ENCODE data around the gene BCLAF3.
A peak's percentile ranks its signal among the peaks of the same experiment; 100 is the strongest.

Gene BCLAF3

DNA sequence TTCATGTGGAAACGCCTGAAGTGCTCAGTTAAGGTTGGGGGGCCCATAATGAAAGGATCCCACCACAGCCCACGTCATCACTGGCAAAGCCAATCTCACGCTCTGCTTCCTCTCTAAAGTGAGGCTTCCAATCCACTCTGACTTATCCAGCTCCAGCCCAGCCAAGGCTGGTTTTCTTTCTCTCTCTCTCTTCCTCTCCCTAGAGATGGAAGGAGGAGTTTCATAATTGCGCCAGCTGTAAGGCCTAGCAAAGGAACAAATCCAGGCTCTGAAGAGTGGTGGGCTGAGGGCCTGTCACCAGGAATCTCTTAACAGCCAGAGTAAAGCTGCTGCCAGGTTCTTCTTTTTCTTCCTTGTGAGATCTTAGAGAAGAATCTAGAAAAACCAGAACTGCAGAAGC is 20.7 kb upstream of the BCLAF3 start:
- Histone ChIP-seq H3K4me3 (ENCODE audit: low read length) (no peak overlapping the region), H3K27me3 (replicated peaks; ENCODE audit: control insufficient read depth, insufficient read depth, low read length) (peaks cover 4% of the 10 kb centered on the region), H3K9ac (ENCODE audit: low read length) (no peak overlapping the region), H3K9me3 (ENCODE audit: control insufficient read depth, low read length) (peaks cover 54% of the 10 kb centered on the region), H3K36me3 (ENCODE audit: control insufficient read depth, insufficient read depth, low read length, severe bottlenecking) (no peaks in the 10 kb centered on the region), H3K4me1 (ENCODE audit: control insufficient read depth, insufficient read depth, low read length) (no peaks in the 10 kb centered on the region)
- DNase-seq (ENCODE audit: low read depth), result no peak

DNA sequence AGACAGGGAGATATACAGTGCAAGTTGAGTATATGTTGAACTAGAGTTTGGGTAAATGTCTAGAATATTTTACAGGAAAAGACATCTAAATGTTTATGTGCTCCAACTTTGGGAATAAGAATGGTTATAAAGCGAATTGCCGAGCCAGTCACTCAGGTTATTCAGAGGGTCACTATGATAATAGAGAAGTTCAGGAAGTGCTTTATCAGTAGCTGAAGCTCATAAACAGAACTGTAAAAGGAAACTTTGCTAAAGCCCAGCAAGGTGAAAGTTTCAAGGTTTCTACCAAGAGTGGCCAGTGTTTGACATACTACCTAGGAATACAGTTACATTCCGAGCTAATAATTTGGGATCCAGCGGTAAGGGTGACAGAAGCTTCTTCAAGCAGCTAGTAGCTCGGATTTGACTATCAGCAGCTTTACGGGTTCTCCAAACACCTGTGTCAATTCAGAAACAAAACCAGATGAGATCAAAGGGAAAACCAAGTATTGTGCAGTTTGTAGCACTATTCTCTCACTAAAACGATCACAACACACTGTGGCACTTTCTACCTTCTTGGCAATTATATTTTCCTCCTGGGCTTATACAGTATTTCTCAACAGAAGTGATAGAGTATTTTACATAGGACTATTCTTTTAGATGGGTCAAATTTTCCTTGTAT is 17.2 kb upstream of the BCLAF3 start:
- H3K4me3 ChIP-seq (ENCODE audit: low read length), result no peak overlapping the region
- H3K36me3 ChIP-seq (ENCODE audit: control insufficient read depth, insufficient read depth, low read length, severe bottlenecking), result no peaks in the 10 kb centered on the region
- no peaks in the 10 kb centered on the region for H3K4me1 ChIP-seq (ENCODE audit: control insufficient read depth, insufficient read depth, low read length)
- peaks cover 20% of the 10 kb centered on the region for H3K9me3 ChIP-seq (ENCODE audit: control insufficient read depth, low read length)
- peaks cover 4% of the 10 kb centered on the region for H3K27me3 ChIP-seq (replicated peaks; ENCODE audit: control insufficient read depth, insufficient read depth, low read length)
- H3K9ac ChIP-seq (ENCODE audit: low read length), result no peak overlapping the region
- no peak for DNase-seq (ENCODE audit: low read depth)

DNA sequence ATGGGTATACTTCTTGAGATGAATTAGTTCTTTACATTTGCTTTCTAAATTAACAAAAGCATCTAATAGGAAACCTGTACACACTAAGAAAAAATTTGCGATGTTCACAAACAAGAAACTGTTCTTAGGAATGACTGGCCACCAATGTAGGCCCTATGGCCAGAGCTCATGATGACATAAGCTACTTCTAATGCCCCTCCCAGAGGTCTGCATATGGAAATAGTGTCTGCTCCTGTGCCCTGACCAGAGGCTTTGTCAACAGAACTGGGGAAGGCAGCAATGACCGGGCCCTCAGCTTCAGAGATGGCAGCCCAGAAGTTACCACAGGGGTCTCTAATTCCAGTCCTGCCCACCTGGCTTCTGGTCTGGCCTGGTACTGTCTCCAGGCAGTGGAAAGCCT is 15.0 kb upstream of the BCLAF3 start:
- Histone ChIP-seq H3K36me3 (ENCODE audit: control insufficient read depth, insufficient read depth, low read length, severe bottlenecking) (no peaks in the 10 kb centered on the region), H3K27me3 (replicated peaks; ENCODE audit: control insufficient read depth, insufficient read depth, low read length) (peaks cover 4% of the 10 kb centered on the region)
- DNase-seq (ENCODE audit: low read depth), result no peak

DNA sequence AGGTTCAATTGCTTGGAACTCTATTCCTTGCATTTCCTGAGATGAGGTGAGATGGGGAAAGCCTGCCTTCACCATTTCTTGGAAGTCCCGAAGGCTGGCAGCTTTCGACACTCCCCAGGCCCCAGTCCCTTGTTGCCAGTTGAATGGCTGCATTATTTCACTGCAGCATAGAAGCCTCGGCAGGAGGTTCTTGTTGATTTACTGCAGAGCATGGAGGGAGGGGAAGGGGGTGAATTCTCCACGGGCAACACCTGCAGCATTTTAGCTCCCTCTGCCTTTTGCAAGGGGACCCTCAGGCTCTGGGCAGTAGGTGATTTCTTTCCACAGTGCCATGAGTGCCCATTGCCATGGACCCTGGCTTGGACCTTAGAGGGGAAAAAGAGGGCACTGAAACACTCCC is 10.7 kb upstream of the BCLAF3 start:
- Histone ChIP-seq H3K4me3 (ENCODE audit: low read length) (no peak overlapping the region), H3K9ac (ENCODE audit: low read length) (no peak overlapping the region), H3K27me3 (replicated peaks; ENCODE audit: control insufficient read depth, insufficient read depth, low read length) (peaks cover 4% of the 10 kb centered on the region), H3K36me3 (ENCODE audit: control insufficient read depth, insufficient read depth, low read length, severe bottlenecking) (no peaks in the 10 kb centered on the region), H3K9me3 (ENCODE audit: control insufficient read depth, low read length) (no peaks in the 10 kb centered on the region), H3K4me1 (ENCODE audit: control insufficient read depth, insufficient read depth, low read length) (no peaks in the 10 kb centered on the region)
- DNase-seq (ENCODE audit: low read depth), result no peak

More for the DNA sequence above, 15.0 kb upstream of the BCLAF3 start:
- peaks cover 6% of the 10 kb centered on the region for H3K9me3 ChIP-seq (ENCODE audit: control insufficient read depth, low read length)
- H3K9ac ChIP-seq (ENCODE audit: low read length), result no peak overlapping the region
- no peaks in the 10 kb centered on the region for H3K4me1 ChIP-seq (ENCODE audit: control insufficient read depth, insufficient read depth, low read length)
- H3K4me3 ChIP-seq (ENCODE audit: low read length), result no peak overlapping the region

DNA sequence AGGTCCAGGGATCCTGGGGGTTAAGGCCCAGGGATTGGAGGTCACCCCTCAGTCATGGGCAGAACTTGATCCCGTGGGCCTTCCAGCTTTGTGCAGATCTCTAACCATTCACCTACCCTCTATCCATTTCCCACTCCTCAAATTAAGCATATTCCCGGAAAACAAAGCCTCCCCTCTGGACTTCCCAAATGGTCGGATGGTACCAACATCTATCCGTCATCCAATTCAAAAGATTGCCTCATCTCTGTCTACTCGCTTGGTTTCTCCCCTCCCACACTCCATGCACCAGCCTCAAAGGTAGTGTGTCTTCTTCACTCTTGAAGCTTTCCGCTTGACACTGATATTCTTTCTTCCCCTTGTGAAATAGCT is 473 bp upstream of the BCLAF3 start:
- no peaks in the 10 kb centered on the region for H3K36me3 ChIP-seq (ENCODE audit: control insufficient read depth, insufficient read depth, low read length, severe bottlenecking)
- peaks cover 6% of the 10 kb centered on the region for H3K4me1 ChIP-seq (ENCODE audit: control insufficient read depth, insufficient read depth, low read length)
- peak overlapping the region; percentile 67 for H3K9ac ChIP-seq (ENCODE audit: low read length)
- DNase-seq (ENCODE audit: low read depth), result no peak
- H3K9me3 ChIP-seq (ENCODE audit: control insufficient read depth, low read length), result no peaks in the 10 kb centered on the region
- peak overlapping the region; percentile 73 for H3K4me3 ChIP-seq (ENCODE audit: low read length)
- peaks cover 6% of the 10 kb centered on the region for H3K27me3 ChIP-seq (replicated peaks; ENCODE audit: control insufficient read depth, insufficient read depth, low read length)

DNA sequence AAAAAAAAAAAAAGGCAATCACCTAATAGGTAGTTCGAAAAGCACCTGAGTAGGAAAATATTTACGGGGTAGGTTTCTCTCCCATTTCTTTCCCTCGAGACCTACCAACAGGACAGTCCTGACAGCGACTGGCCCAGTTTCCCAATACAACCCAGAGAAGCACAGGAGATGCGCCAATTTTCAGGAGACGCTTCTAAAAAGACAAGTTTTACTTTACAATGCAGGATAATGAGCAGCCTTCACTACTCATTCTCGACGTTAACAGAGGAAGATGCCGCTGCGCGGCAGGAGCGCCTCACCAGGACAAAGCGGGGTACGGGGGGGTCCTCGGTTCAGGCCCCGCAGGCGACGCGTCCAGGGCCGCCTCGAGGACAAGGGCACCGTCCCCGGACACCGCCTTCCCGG is 708 bp downstream of the BCLAF3 start:
- DNase-seq (ENCODE audit: low read depth), result peak; percentile 27
- H3K4me3 ChIP-seq (ENCODE audit: low read length), result peak overlapping the region; percentile 87
- H3K36me3 ChIP-seq (ENCODE audit: control insufficient read depth, insufficient read depth, low read length, severe bottlenecking), result no peaks in the 10 kb centered on the region
- H3K9ac ChIP-seq (ENCODE audit: low read length), result peak overlapping the region; percentile 81
- no peaks in the 10 kb centered on the region for H3K9me3 ChIP-seq (ENCODE audit: control insufficient read depth, low read length)
- H3K27me3 ChIP-seq (replicated peaks; ENCODE audit: control insufficient read depth, insufficient read depth, low read length), result no peaks in the 10 kb centered on the region
- H3K4me1 ChIP-seq (ENCODE audit: control insufficient read depth, insufficient read depth, low read length), result peaks cover 6% of the 10 kb centered on the region

DNA sequence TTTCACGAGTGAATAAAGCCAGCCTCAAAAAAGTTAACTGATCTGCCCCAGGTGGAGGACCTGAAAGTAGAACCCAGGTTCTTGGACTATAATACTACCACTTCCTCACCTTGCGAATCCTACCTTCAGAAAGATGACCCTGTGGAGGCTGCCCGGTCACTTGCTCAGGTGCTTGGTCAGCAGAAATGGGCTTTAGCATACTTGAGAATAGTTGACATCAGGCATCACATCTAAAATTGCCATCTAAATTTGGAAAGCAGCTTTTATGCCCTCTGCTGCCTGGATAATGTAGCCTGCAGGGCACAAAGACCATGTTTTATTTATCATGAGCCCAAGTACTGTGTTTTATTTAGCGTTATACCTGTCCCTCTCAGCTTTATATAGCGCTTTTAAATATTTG is 3.0 kb downstream of the BCLAF3 start:
- H3K9me3 ChIP-seq (ENCODE audit: control insufficient read depth, low read length), result no peaks in the 10 kb centered on the region
- DNase-seq (ENCODE audit: low read depth), result no peak
- H3K36me3 ChIP-seq (ENCODE audit: control insufficient read depth, insufficient read depth, low read length, severe bottlenecking), result no peaks in the 10 kb centered on the region
- no peaks in the 10 kb centered on the region for H3K27me3 ChIP-seq (replicated peaks; ENCODE audit: control insufficient read depth, insufficient read depth, low read length)
- no peak overlapping the region for H3K9ac ChIP-seq (ENCODE audit: low read length)
- no peak overlapping the region for H3K4me3 ChIP-seq (ENCODE audit: low read length)
- peaks cover 6% of the 10 kb centered on the region for H3K4me1 ChIP-seq (ENCODE audit: control insufficient read depth, insufficient read depth, low read length)

DNA sequence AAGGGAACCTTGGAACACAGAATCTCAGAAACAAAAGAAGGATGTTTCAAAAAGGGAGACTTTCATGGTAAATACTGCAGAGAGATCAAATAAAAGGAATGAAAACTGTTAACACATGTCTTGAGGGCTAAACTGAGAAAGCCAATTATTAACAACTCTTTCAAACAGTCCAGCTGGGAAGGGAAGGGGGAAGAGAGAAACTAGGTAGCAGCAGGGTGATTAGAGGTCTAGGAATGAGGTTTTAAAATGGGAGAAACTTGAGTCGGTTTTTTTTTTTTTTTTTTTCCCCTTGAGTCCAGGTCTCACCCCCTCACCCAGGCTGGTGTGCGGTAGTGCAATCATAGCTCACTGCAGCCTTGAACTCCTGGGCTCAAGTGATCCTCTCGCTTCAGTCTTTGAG is 4.3 kb downstream of the BCLAF3 start:
- no peak overlapping the region for H3K4me3 ChIP-seq (ENCODE audit: low read length)
- no peaks in the 10 kb centered on the region for H3K9me3 ChIP-seq (ENCODE audit: control insufficient read depth, low read length)
- peaks cover 10% of the 10 kb centered on the region for H3K4me1 ChIP-seq (ENCODE audit: control insufficient read depth, insufficient read depth, low read length)
- no peak overlapping the region for H3K9ac ChIP-seq (ENCODE audit: low read length)
- no peaks in the 10 kb centered on the region for H3K36me3 ChIP-seq (ENCODE audit: control insufficient read depth, insufficient read depth, low read length, severe bottlenecking)
- DNase-seq (ENCODE audit: low read depth), result no peak
- no peaks in the 10 kb centered on the region for H3K27me3 ChIP-seq (replicated peaks; ENCODE audit: control insufficient read depth, insufficient read depth, low read length)

DNA sequence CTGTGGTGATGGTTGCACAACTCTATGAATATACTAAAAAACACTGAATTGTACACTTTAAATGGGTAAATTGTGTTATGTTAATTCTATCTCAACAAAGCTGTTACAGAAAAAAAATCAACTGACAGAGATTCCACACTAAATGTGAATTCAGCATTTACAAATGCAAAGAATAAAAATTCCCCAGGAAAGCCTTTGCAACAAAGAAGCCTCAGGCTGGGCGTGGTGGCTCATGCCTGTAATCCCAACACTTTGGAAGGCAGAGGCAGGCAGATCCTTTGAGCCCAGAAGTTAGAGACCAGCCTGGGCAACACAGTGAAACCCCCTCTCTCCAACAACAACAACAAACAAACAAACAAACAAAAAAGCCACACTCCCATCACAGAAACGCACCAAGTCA is 8.9 kb downstream of the BCLAF3 start:
- H3K4me3 ChIP-seq (ENCODE audit: low read length), result no peak overlapping the region
- no peaks in the 10 kb centered on the region for H3K27me3 ChIP-seq (replicated peaks; ENCODE audit: control insufficient read depth, insufficient read depth, low read length)
- H3K36me3 ChIP-seq (ENCODE audit: control insufficient read depth, insufficient read depth, low read length, severe bottlenecking), result peaks cover 9% of the 10 kb centered on the region
- DNase-seq (ENCODE audit: low read depth), result peak; percentile 7
- H3K9me3 ChIP-seq (ENCODE audit: control insufficient read depth, low read length), result peaks cover 11% of the 10 kb centered on the region
- no peak overlapping the region for H3K9ac ChIP-seq (ENCODE audit: low read length)
- peaks cover 8% of the 10 kb centered on the region for H3K4me1 ChIP-seq (ENCODE audit: control insufficient read depth, insufficient read depth, low read length)

DNA sequence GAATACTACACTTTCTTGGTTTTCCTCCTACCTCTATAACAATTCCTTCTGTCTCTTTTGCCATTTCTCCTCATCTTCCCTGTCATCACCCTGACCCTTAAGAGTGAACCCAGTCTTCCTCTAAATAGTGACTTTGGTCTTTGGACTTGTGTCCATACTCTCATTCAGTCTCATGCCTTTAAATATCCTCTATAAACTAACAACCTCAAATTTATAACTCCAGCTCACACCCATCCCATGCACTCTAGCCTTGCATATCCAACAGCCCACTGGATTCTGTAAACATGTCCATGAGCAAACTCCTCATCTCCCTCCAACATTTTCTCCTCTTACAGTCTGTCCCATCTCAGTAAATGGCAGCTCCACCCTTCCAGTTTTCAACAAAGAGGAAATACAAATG is 15.0 kb downstream of the BCLAF3 start:
- Histone ChIP-seq H3K4me1 (ENCODE audit: control insufficient read depth, insufficient read depth, low read length) (peaks cover 7% of the 10 kb centered on the region), H3K9ac (ENCODE audit: low read length) (no peak overlapping the region), H3K4me3 (ENCODE audit: low read length) (no peak overlapping the region), H3K36me3 (ENCODE audit: control insufficient read depth, insufficient read depth, low read length, severe bottlenecking) (peaks cover 9% of the 10 kb centered on the region), H3K27me3 (replicated peaks; ENCODE audit: control insufficient read depth, insufficient read depth, low read length) (no peaks in the 10 kb centered on the region), H3K9me3 (ENCODE audit: control insufficient read depth, low read length) (peaks cover 14% of the 10 kb centered on the region)
- no peak for DNase-seq (ENCODE audit: low read depth)

DNA sequence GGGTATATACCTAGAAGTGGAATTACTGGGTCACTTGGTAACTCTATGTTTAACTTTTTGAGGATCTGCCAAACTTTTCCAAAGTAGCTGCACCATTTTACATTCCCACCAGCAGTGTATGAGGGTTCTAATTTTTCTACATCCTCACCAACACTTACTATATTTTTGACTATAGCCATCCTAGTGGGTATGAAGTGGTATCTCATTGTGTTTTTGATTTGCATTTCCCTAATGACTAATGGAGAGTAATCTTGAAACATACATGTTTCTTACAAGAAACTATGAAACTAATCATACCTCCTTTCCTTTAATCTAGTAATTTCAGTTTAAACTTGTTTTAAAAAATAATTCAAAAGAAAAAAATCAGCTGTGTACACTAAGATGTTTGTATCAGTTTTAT is 17.9 kb downstream of the BCLAF3 start:
- H3K4me1 ChIP-seq (ENCODE audit: control insufficient read depth, insufficient read depth, low read length), result peaks cover 10% of the 10 kb centered on the region

DNA sequence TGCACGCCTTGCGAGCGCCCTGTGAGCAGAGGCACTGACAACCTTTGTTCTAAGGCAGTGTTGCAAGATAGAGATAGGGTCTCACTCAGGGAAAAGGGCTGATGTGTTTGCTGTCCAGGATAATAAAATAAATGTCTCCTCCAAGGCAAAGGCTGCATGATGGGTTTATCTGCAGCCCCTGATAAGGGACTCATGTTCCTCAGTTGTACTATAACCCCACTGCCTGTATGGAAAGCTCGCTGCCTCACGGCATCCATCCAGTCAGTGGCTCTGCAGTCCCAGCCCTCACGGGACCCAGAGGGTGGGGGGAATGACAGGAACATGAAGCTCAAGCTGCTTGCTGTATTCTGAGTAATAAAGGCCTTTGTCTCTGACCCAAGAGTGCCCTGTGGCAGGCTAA is 22.6 kb downstream of the BCLAF3 start:
- H3K9me3 ChIP-seq (ENCODE audit: control insufficient read depth, low read length), result no peaks in the 10 kb centered on the region
- H3K4me3 ChIP-seq (ENCODE audit: low read length), result no peak overlapping the region
- no peak for DNase-seq (ENCODE audit: low read depth)
- H3K36me3 ChIP-seq (ENCODE audit: control insufficient read depth, insufficient read depth, low read length, severe bottlenecking), result peaks cover 21% of the 10 kb centered on the region
- H3K9ac ChIP-seq (ENCODE audit: low read length), result no peak overlapping the region
- peaks cover 3% of the 10 kb centered on the region for H3K4me1 ChIP-seq (ENCODE audit: control insufficient read depth, insufficient read depth, low read length)
- H3K27me3 ChIP-seq (replicated peaks; ENCODE audit: control insufficient read depth, insufficient read depth, low read length), result no peaks in the 10 kb centered on the region

More for the DNA sequence above, 17.9 kb downstream of the BCLAF3 start:
- H3K27me3 ChIP-seq (replicated peaks; ENCODE audit: control insufficient read depth, insufficient read depth, low read length), result no peaks in the 10 kb centered on the region
- peaks cover 5% of the 10 kb centered on the region for H3K36me3 ChIP-seq (ENCODE audit: control insufficient read depth, insufficient read depth, low read length, severe bottlenecking)
- no peak overlapping the region for H3K4me3 ChIP-seq (ENCODE audit: low read length)
- H3K9ac ChIP-seq (ENCODE audit: low read length), result no peak overlapping the region
- H3K9me3 ChIP-seq (ENCODE audit: control insufficient read depth, low read length), result peaks cover 10% of the 10 kb centered on the region
- no peak for DNase-seq (ENCODE audit: low read depth)

Data from adipocyte (in vitro differentiated cells).